ENCODE measurements around the gene S100A10.

S100A10 gene

GRCh38 chr1:151943591-151943990, 50.1 kb downstream of the S100A10 start:
- H3K9me3 ChIP-seq (ENCODE audit: control insufficient read depth in 5 of 5, low read length in 5 of 5): no peaks in the 10 kb centered on the region
- no peak overlapping the region for H3K4me3 ChIP-seq (ENCODE audit: low read depth in 1 of 5, low read length in 5 of 5)
- no peaks in the 10 kb centered on the region for H3K27me3 ChIP-seq (ENCODE audit: control insufficient read depth in 5 of 5, insufficient read depth in 4 of 5, low read length in 5 of 5)
- H3K4me1 ChIP-seq (ENCODE audit: control insufficient read depth in 5 of 5, insufficient read depth in 5 of 5, low read length in 5 of 5): peaks cover 10 to 58% (median 46%) of the 10 kb centered on the region in 5 donors
- no peaks in the 10 kb centered on the region for H3K36me3 ChIP-seq (ENCODE audit: control insufficient read depth in 5 of 5, insufficient read depth in 5 of 5, low read length in 5 of 5)
- H3K27ac ChIP-seq (ENCODE audit: low read depth, low read length): peak overlapping the region; percentile 73
- peak overlapping the region in 1 of 5 donors; percentile 19 for H3K9ac ChIP-seq (ENCODE audit: low read length in 5 of 5)

- Histone ChIP-seq H3K9me3 (ENCODE audit: control insufficient read depth in 5 of 5, low read length in 5 of 5) (no peaks in the 10 kb centered on the region), H3K4me3 (ENCODE audit: low read depth in 1 of 5, low read length in 5 of 5) (no peak overlapping the region), H3K36me3 (ENCODE audit: control insufficient read depth in 5 of 5, insufficient read depth in 5 of 5, low read length in 5 of 5) (no peaks in the 10 kb centered on the region), H3K4me1 (ENCODE audit: control insufficient read depth in 5 of 5, insufficient read depth in 5 of 5, low read length in 5 of 5) (peaks cover 10 to 58% (median 46%) of the 10 kb centered on the region in 5 donors), H3K9ac (ENCODE audit: low read length in 5 of 5) (no peak overlapping the region), H3K27me3 (ENCODE audit: control insufficient read depth in 5 of 5, insufficient read depth in 4 of 5, low read length in 5 of 5) (no peaks in the 10 kb centered on the region), H3K27ac (ENCODE audit: low read depth, low read length) (no peak overlapping the region)
These were observed 50.8 kb downstream of the S100A10 start for GRCh38 chr1:151942882-151943281.

- Histone ChIP-seq H3K4me1 (ENCODE audit: control insufficient read depth in 5 of 5, insufficient read depth in 5 of 5, low read length in 5 of 5) (peaks cover 10 to 49% (median 33%) of the 10 kb centered on the region in 5 donors), H3K36me3 (ENCODE audit: control insufficient read depth in 5 of 5, insufficient read depth in 5 of 5, low read length in 5 of 5) (no peaks in the 10 kb centered on the region), H3K9me3 (ENCODE audit: control insufficient read depth in 5 of 5, low read length in 5 of 5) (no peaks in the 10 kb centered on the region), H3K27me3 (ENCODE audit: control insufficient read depth in 5 of 5, insufficient read depth in 4 of 5, low read length in 5 of 5) (no peaks in the 10 kb centered on the region), H3K4me3 (ENCODE audit: low read depth in 1 of 5, low read length in 5 of 5) (no peak overlapping the region), H3K27ac (ENCODE audit: low read depth, low read length) (peak overlapping the region; percentile 11), H3K9ac (ENCODE audit: low read length in 5 of 5) (peak overlapping the region in 1 of 5 donors; percentile 1)
These were observed 53.1 kb downstream of the S100A10 start for GRCh38 chr1:151940541-151940940.

- H3K36me3 ChIP-seq (ENCODE audit: control insufficient read depth in 5 of 5, insufficient read depth in 5 of 5, low read length in 5 of 5): no peaks in the 10 kb centered on the region
- H3K9ac ChIP-seq (ENCODE audit: low read length in 5 of 5): no peak overlapping the region
- H3K27me3 ChIP-seq (ENCODE audit: control insufficient read depth in 5 of 5, insufficient read depth in 4 of 5, low read length in 5 of 5): no peaks in the 10 kb centered on the region
- no peaks in the 10 kb centered on the region for H3K9me3 ChIP-seq (ENCODE audit: control insufficient read depth in 5 of 5, low read length in 5 of 5)
- no peak overlapping the region for H3K27ac ChIP-seq (ENCODE audit: low read depth, low read length)
- no peak overlapping the region for H3K4me3 ChIP-seq (ENCODE audit: low read depth in 1 of 5, low read length in 5 of 5)
- peaks cover 7 to 41% (median 25%) of the 10 kb centered on the region in 5 donors for H3K4me1 ChIP-seq (ENCODE audit: control insufficient read depth in 5 of 5, insufficient read depth in 5 of 5, low read length in 5 of 5)
These were observed 53.9 kb downstream of the S100A10 start for GRCh38 chr1:151939779-151940178.

- H3K4me1 ChIP-seq (ENCODE audit: control insufficient read depth in 5 of 5, insufficient read depth in 5 of 5, low read length in 5 of 5): peaks cover 2 to 36% (median 19%) of the 10 kb centered on the region in 5 donors
- H3K36me3 ChIP-seq (ENCODE audit: control insufficient read depth in 5 of 5, insufficient read depth in 5 of 5, low read length in 5 of 5): no peaks in the 10 kb centered on the region
- H3K4me3 ChIP-seq (ENCODE audit: low read depth in 1 of 5, low read length in 5 of 5): no peak overlapping the region
- H3K27me3 ChIP-seq (ENCODE audit: control insufficient read depth in 5 of 5, insufficient read depth in 4 of 5, low read length in 5 of 5): no peaks in the 10 kb centered on the region
- no peaks in the 10 kb centered on the region for H3K9me3 ChIP-seq (ENCODE audit: control insufficient read depth in 5 of 5, low read length in 5 of 5)
- H3K9ac ChIP-seq (ENCODE audit: low read length in 5 of 5): no peak overlapping the region
- no peak overlapping the region for H3K27ac ChIP-seq (ENCODE audit: low read depth, low read length)
These were observed 54.5 kb downstream of the S100A10 start for GRCh38 chr1:151939141-151939540.

GRCh38 chr1:151936653-151937052, 57.0 kb downstream of the S100A10 start:
- no peak overlapping the region for H3K27ac ChIP-seq (ENCODE audit: low read depth, low read length)
- H3K4me1 ChIP-seq (ENCODE audit: control insufficient read depth in 5 of 5, insufficient read depth in 5 of 5, low read length in 5 of 5): peaks cover 0 to 15% (median 3%) of the 10 kb centered on the region in 5 donors
- no peaks in the 10 kb centered on the region for H3K27me3 ChIP-seq (ENCODE audit: control insufficient read depth in 5 of 5, insufficient read depth in 4 of 5, low read length in 5 of 5)
- no peak overlapping the region for H3K9ac ChIP-seq (ENCODE audit: low read length in 5 of 5)
- no peaks in the 10 kb centered on the region for H3K36me3 ChIP-seq (ENCODE audit: control insufficient read depth in 5 of 5, insufficient read depth in 5 of 5, low read length in 5 of 5)
- no peak overlapping the region for H3K4me3 ChIP-seq (ENCODE audit: low read depth in 1 of 5, low read length in 5 of 5)
- H3K9me3 ChIP-seq (ENCODE audit: control insufficient read depth in 5 of 5, low read length in 5 of 5): no peaks in the 10 kb centered on the region

GRCh38 chr1:151935894-151936602, 57.6 kb downstream of the S100A10 start:
- Histone ChIP-seq H3K4me3 (ENCODE audit: low read depth in 1 of 5, low read length in 5 of 5) (no peak overlapping the region), H3K4me1 (ENCODE audit: control insufficient read depth in 5 of 5, insufficient read depth in 5 of 5, low read length in 5 of 5) (peaks cover 0 to 9% (median 0%) of the 10 kb centered on the region in 5 donors), H3K36me3 (ENCODE audit: control insufficient read depth in 5 of 5, insufficient read depth in 5 of 5, low read length in 5 of 5) (no peaks in the 10 kb centered on the region), H3K9ac (ENCODE audit: low read length in 5 of 5) (no peak overlapping the region), H3K9me3 (ENCODE audit: control insufficient read depth in 5 of 5, low read length in 5 of 5) (no peaks in the 10 kb centered on the region), H3K27me3 (ENCODE audit: control insufficient read depth in 5 of 5, insufficient read depth in 4 of 5, low read length in 5 of 5) (no peaks in the 10 kb centered on the region), H3K27ac (ENCODE audit: low read depth, low read length) (no peak overlapping the region)

GRCh38 chr1:151935154-151935553, 58.5 kb downstream of the S100A10 start:
- Histone ChIP-seq H3K36me3 (ENCODE audit: control insufficient read depth in 5 of 5, insufficient read depth in 5 of 5, low read length in 5 of 5) (no peaks in the 10 kb centered on the region), H3K27ac (ENCODE audit: low read depth, low read length) (no peak overlapping the region), H3K4me1 (ENCODE audit: control insufficient read depth in 5 of 5, insufficient read depth in 5 of 5, low read length in 5 of 5) (peaks cover 0 to 6% (median 0%) of the 10 kb centered on the region in 5 donors), H3K9me3 (ENCODE audit: control insufficient read depth in 5 of 5, low read length in 5 of 5) (no peaks in the 10 kb centered on the region), H3K27me3 (ENCODE audit: control insufficient read depth in 5 of 5, insufficient read depth in 4 of 5, low read length in 5 of 5) (no peaks in the 10 kb centered on the region), H3K4me3 (ENCODE audit: low read depth in 1 of 5, low read length in 5 of 5) (no peak overlapping the region), H3K9ac (ENCODE audit: low read length in 5 of 5) (no peak overlapping the region)

- Histone ChIP-seq H3K9me3 (ENCODE audit: control insufficient read depth in 5 of 5, low read length in 5 of 5) (no peaks in the 10 kb centered on the region), H3K27ac (ENCODE audit: low read depth, low read length) (no peak overlapping the region), H3K4me1 (ENCODE audit: control insufficient read depth in 5 of 5, insufficient read depth in 5 of 5, low read length in 5 of 5) (peaks cover 0 to 6% (median 0%) of the 10 kb centered on the region in 5 donors), H3K9ac (ENCODE audit: low read length in 5 of 5) (no peak overlapping the region), H3K36me3 (ENCODE audit: control insufficient read depth in 5 of 5, insufficient read depth in 5 of 5, low read length in 5 of 5) (no peaks in the 10 kb centered on the region), H3K27me3 (ENCODE audit: control insufficient read depth in 5 of 5, insufficient read depth in 4 of 5, low read length in 5 of 5) (no peaks in the 10 kb centered on the region), H3K4me3 (ENCODE audit: low read depth in 1 of 5, low read length in 5 of 5) (no peak overlapping the region)
These were observed 59.6 kb downstream of the S100A10 start for GRCh38 chr1:151934048-151934493.

Data from subcutaneous abdominal adipose tissue (tissue), 5 donors.